ENCODE results near the gene NAPSA.
"Not testable (repeated sequence)": the region's sequence is repeated elsewhere in the genome, so short reads cannot be mapped to it uniquely, and the experiment has no call there.

Gene NAPSA

GRCh38 chr19:50331994-50332243 lies 33.5 kb downstream of the NAPSA start:
- TF ChIP-seq CTCF (IDR thresholded peaks at IDR 0.05; ENCODE audit: low read depth, low read length, poor library complexity, severe bottlenecking) (no peak), EZH2phosphoT487 (IDR thresholded peaks at IDR 0.05; ENCODE audit: borderline replicate concordance, low read length) (no peak)
- peaks cover 31% of the 10 kb centered on the region for H3F3A ChIP-seq (ENCODE audit: control insufficient read depth, insufficient read depth)
- H3K36me3 ChIP-seq (ENCODE audit: control insufficient read depth, low read length) = peaks cover 48% of the 10 kb centered on the region
- H3K4me1 ChIP-seq (ENCODE audit: control insufficient read depth, low read length) = peaks cover 79% of the 10 kb centered on the region
- H3K27ac ChIP-seq (ENCODE audit: low read depth, low read length) = peak overlapping the region; percentile 85
- peak overlapping the region; percentile 99 for H3K4me2 ChIP-seq (ENCODE audit: low read length)
- no peaks in the 10 kb centered on the region for H3K9me2 ChIP-seq (replicated peaks; ENCODE audit: control insufficient read depth, low read length)
- H3K4me3 ChIP-seq (ENCODE audit: low read length) = peak overlapping the region; percentile 84
- peaks cover 14% of the 10 kb centered on the region for H3K27me3 ChIP-seq (ENCODE audit: control insufficient read depth, low read length)
- H3K9me3 ChIP-seq (ENCODE audit: control insufficient read depth, insufficient read depth, low read length) = no peaks in the 10 kb centered on the region
- peaks cover 25% of the 10 kb centered on the region for H3K79me2 ChIP-seq (ENCODE audit: control insufficient read depth, low read length)
- H4K20me1 ChIP-seq (ENCODE audit: control insufficient read depth, insufficient read depth, low read depth, low read length) = peaks cover 16% of the 10 kb centered on the region

- Histone ChIP-seq H3K9me3 (ENCODE audit: control insufficient read depth, insufficient read depth, low read length) (no peaks in the 10 kb centered on the region), H3K27me3 (ENCODE audit: control insufficient read depth, low read length) (peaks cover 19% of the 10 kb centered on the region), H3K79me2 (ENCODE audit: control insufficient read depth, low read length) (peaks cover 22% of the 10 kb centered on the region), H3K9me2 (replicated peaks; ENCODE audit: control insufficient read depth, low read length) (no peaks in the 10 kb centered on the region), H3K27ac (ENCODE audit: low read depth, low read length) (peak overlapping the region; percentile 85), H3K4me1 (ENCODE audit: control insufficient read depth, low read length) (peaks cover 80% of the 10 kb centered on the region), H4K20me1 (ENCODE audit: control insufficient read depth, insufficient read depth, low read depth, low read length) (peaks cover 21% of the 10 kb centered on the region), H3K4me3 (ENCODE audit: low read length) (peak overlapping the region; percentile 84), H3F3A (ENCODE audit: control insufficient read depth, insufficient read depth) (peaks cover 32% of the 10 kb centered on the region), H3K4me2 (ENCODE audit: low read length) (peak overlapping the region; percentile 99), H3K36me3 (ENCODE audit: control insufficient read depth, low read length) (peaks cover 42% of the 10 kb centered on the region)
- no peak for TF ChIP-seq CTCF (IDR thresholded peaks at IDR 0.05; ENCODE audit: low read depth, low read length, poor library complexity, severe bottlenecking)
- no peak for TF ChIP-seq EZH2phosphoT487 (IDR thresholded peaks at IDR 0.05; ENCODE audit: borderline replicate concordance, low read length)
These were observed 34.0 kb downstream of the NAPSA start for GRCh38 chr19:50331221-50331993.

GRCh38 chr19:50330365-50331078 lies 34.9 kb downstream of the NAPSA start:
- peak overlapping the region; percentile 84 for H3K4me3 ChIP-seq (ENCODE audit: low read length)
- H3K4me2 ChIP-seq (ENCODE audit: low read length) = peak overlapping the region; percentile 99
- peaks cover 21% of the 10 kb centered on the region for H4K20me1 ChIP-seq (ENCODE audit: control insufficient read depth, insufficient read depth, low read depth, low read length)
- no peaks in the 10 kb centered on the region for H3K9me2 ChIP-seq (replicated peaks; ENCODE audit: control insufficient read depth, low read length)
- H3K4me1 ChIP-seq (ENCODE audit: control insufficient read depth, low read length) = peaks cover 85% of the 10 kb centered on the region
- peaks cover 27% of the 10 kb centered on the region for H3F3A ChIP-seq (ENCODE audit: control insufficient read depth, insufficient read depth)
- peaks cover 22% of the 10 kb centered on the region for H3K79me2 ChIP-seq (ENCODE audit: control insufficient read depth, low read length)
- TF ChIP-seq EZH2phosphoT487 (IDR thresholded peaks at IDR 0.05; ENCODE audit: borderline replicate concordance, low read length) (no peak), CTCF (IDR thresholded peaks at IDR 0.05; ENCODE audit: low read depth, low read length, poor library complexity, severe bottlenecking) (no peak)
- H3K27me3 ChIP-seq (ENCODE audit: control insufficient read depth, low read length) = peaks cover 25% of the 10 kb centered on the region
- H3K9me3 ChIP-seq (ENCODE audit: control insufficient read depth, insufficient read depth, low read length) = no peaks in the 10 kb centered on the region
- H3K36me3 ChIP-seq (ENCODE audit: control insufficient read depth, low read length) = peaks cover 36% of the 10 kb centered on the region
- peak overlapping the region; percentile 85 for H3K27ac ChIP-seq (ENCODE audit: low read depth, low read length)

GRCh38 chr19:50329926-50330294 lies 35.5 kb downstream of the NAPSA start:
- H3K27me3 ChIP-seq (ENCODE audit: control insufficient read depth, low read length) = peaks cover 25% of the 10 kb centered on the region
- peak overlapping the region; percentile 85 for H3K27ac ChIP-seq (ENCODE audit: low read depth, low read length)
- not testable (repeated sequence) for H3K9me3 ChIP-seq (ENCODE audit: control insufficient read depth, insufficient read depth, low read length); H3K9me2 ChIP-seq (replicated peaks; ENCODE audit: control insufficient read depth, low read length)
- H4K20me1 ChIP-seq (ENCODE audit: control insufficient read depth, insufficient read depth, low read depth, low read length) = peaks cover 23% of the 10 kb centered on the region
- peak overlapping the region; percentile 99 for H3K4me2 ChIP-seq (ENCODE audit: low read length)
- peaks cover 23% of the 10 kb centered on the region for H3F3A ChIP-seq (ENCODE audit: control insufficient read depth, insufficient read depth)
- H3K4me1 ChIP-seq (ENCODE audit: control insufficient read depth, low read length) = peaks cover 85% of the 10 kb centered on the region
- peak overlapping the region; percentile 84 for H3K4me3 ChIP-seq (ENCODE audit: low read length)
- H3K79me2 ChIP-seq (ENCODE audit: control insufficient read depth, low read length) = peaks cover 22% of the 10 kb centered on the region
- peaks cover 30% of the 10 kb centered on the region for H3K36me3 ChIP-seq (ENCODE audit: control insufficient read depth, low read length)

Measured in DOHH2 (cell line).